GM19455 (cell line): ENCODE results near the gene WHAMM.
"Not testable (repeated sequence)": the region's sequence is repeated elsewhere in the genome, so short reads cannot be mapped to it uniquely, and the experiment has no call there.

Experiments
- ATAC-seq: cut with Tn5 transposase; IDR thresholded peaks from one replicate; pipeline ENCODE4 v1.9.1; 2021; ENCODE audit not compliant: unreplicated experiment

Gene WHAMM

DNA sequence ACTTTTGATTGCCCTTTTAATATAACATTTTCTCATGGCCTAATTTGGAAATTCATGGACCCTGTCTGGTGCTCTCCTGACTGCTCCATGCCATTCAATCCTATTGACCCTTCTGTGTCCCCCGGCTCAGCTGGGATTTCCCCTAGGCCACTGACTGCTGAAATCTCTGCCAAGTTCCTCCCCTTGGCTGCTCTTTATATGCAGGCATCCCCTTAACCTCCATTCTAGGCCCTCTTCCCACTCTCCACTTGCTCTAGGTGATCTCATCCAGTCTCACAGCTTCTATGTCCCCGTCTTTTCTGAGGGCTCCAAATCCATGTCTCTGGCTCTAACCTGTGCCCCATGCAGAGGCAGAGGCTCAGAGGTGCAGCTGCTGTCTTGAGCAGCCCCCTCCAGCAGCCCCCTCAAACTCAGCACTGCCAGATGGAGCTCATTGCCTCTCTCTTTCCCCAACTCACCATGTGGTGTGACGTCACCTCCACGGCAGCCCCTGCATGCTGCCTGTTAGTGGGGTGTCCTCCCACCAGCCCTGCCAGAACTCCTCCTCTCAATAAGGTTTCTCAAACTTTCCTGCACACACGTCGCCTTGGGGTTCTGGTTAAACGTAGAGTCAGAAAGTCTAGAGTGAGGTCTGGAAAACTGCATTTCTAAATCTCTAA, 10.1 kb upstream of the WHAMM start:
- no peak for ATAC-seq

- ATAC-seq = no peak
Observed at GRCh38 chr15:82802497-82802896, 6.9 kb upstream of the WHAMM start.

GRCh38 chr15:82803793-82804574, 5.4 kb upstream of the WHAMM start:
- ATAC-seq = no peak

GRCh38 chr15:82804575-82804949, 4.9 kb upstream of the WHAMM start:
- no peak for ATAC-seq

GRCh38 chr15:82805994-82806406, 3.4 kb upstream of the WHAMM start, which contains the start of gene FSD2:
FSD2 (minus strand) TSS chr15:82806069; CDS start chr15:82787390, 18,679 bp downstream.
- ATAC-seq = peak; percentile 38

- ATAC-seq = no peak
Observed at GRCh38 chr15:82807920-82808633, 1.4 kb upstream of the WHAMM start.

DNA sequence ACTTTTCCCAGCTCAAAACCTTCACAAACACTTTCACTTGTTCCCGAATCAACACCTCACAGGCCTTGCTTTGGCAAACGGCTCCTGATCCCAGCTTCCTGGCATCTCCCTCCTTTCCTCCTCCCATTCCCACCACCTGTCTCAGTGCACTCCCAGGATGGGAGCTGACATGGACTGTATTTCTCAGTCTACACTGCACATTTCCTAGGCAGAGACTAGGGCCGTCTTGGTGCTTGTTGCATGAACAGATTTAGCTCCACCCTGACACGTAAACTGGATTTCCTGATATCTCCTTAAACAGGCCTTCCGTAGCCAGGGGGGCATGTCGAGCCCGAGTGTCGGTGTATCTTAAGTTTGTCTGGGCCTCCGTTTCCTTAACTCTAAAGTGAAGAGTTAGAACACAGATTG, 790 bp upstream of the WHAMM start:
- ATAC-seq = no peak

- peak; percentile 29 for ATAC-seq
Observed at GRCh38 chr15:82810061-82810889, 847 bp downstream of the WHAMM start.

- ATAC-seq = no peak
Observed at GRCh38 chr15:82810890-82811426, 1.5 kb downstream of the WHAMM start.

DNA sequence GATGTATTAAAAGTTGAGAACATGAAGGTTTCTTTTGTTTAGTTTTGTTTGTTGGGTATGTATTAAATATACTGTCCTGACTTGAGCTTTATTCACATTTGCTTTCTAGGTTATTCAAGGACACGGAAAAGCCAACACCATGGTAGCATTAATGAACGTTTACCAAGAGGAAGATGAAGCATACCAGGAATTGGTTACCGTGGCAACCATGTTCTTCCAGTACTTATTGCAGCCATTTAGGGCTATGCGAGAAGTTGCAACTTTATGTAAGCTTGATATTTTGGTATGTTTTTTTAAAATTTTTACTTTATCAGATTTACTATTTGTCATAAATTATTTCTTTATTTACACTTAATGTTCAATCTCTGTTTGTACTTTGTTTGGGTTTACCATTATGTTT, 3.6 kb downstream of the WHAMM start:
- no peak for ATAC-seq

DNA sequence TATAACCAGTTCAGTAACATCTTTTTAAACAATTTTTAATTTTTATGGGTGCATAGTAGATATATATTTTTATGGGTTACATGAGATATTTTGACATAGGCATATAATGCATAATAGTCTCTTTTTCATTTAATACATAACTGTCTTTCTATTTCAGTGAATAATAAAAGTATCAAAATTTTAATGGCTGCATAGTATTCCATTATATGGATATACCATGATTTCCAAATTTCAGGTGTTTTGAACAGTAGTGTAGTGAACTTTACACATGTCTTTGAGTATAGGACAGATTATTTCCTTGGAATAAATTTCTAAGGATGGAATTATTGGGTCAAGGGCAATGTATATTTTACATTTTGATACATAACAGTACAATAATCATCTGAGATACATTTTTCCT, 10.7 kb downstream of the WHAMM start:
- no peak for ATAC-seq

DNA sequence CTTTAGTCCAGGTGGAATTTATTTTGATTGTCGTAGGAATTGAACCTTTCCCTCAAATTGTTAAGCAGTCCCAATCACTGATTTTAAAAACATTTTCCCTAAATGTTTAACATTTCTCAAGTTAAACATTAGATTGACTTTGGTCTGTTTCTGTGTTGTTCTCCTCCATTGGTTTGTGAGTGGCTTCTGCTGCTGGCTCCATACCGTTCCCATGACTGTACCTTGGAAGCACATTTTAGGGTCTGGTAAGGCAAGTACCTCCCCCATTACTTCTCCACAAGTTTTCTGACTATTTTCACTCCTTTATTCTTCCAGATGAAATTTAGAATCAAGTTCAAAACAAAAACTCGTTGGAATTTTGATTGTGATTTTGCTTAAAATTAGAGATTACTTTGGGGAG, 12.0 kb downstream of the WHAMM start:
- ATAC-seq = not testable (repeated sequence)

GRCh38 chr15:82821851-82822250, 12.4 kb downstream of the WHAMM start:
- ATAC-seq = not testable (repeated sequence)

- no peak for ATAC-seq
Observed at GRCh38 chr15:82823049-82823448, 13.6 kb downstream of the WHAMM start.

DNA sequence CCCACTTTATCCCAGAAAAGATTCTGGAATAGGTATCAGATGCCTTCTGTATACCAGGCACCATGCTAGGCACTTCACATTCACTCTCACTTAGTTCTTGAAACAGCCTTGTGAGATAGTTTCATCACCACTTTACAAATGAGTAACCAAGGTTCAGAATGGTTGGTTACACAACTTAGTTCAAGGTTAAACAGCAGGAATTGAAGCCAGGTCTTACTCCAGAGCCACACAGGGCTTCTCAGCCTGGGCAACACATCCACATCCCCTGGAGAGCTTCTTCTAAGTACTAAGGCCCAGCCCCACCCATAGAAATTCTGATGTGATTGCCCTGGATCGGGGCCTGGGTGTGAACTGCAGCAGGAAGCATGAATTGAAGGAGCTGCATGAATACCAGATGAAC, 18.6 kb downstream of the WHAMM start:
- ATAC-seq = no peak

- no peak for ATAC-seq
Observed at GRCh38 chr15:82829234-82829633, 19.8 kb downstream of the WHAMM start.

DNA sequence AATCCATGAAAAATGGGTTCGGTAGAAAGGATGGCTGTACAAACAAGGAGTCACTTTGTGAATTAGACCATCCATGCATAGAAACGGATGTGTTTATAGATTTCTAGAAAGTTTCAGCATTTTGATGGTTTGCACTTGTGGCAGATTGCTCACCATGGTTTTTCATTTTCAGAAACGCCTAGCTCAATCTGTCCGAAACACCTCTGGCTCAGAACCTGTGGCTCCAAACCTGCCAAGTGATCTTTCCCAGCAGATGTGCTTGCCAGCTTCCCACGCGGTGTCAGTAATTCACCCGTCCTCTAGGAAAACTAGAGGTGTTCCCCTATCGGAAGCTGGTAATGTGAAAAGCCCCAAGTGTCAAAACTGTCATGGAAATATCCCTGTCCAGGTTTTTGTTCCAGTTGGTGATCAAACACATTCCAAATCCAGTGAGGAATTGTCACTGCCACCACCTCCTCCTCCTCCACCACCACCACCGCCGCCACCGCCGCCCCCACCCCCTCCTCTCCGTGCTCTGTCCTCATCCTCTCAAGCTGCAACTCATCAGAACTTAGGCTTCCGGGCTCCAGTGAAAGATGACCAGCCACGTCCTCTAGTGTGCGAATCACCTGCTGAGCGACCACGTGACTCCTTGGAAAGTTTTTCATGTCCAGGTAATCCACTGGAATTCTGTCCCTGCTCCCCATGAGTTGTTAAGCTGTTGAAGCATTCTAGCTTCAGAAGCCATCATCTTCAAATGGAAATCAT, 21.2 kb downstream of the WHAMM start:
- ATAC-seq = no peak

DNA sequence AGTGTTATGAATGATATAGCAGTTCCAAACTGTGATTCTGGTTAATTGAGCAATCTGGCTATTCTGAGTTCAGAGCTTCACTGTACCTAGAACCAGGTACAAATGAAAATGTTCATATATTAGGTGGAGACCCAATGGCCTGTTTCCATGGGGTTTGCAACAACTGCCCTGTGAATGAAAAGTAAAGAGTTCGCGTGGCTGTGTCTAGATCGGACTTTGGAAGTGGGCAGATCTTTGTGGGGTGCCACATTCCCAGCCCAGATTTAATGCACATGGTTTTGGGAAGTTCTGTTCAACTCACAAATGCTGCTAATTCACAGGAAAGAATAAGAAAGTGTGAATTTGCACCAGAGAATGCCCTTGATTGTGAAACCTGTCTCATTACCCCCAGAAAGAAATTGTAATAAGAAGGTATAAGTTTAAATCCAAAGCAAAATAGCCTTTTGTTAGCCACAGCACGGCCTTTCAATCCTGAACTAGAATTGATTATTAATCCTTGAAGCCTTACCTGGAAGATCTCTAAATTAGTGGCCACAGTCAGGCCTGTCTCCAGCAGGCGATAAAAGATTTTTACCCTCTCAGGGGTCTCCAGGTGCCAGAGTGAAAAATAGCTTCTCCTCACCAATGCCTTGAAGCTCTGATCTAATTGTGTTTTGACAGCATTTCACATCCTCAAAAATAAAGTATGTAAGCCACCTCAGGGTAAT, 22.6 kb downstream of the WHAMM start:
- ATAC-seq = no peak

DNA sequence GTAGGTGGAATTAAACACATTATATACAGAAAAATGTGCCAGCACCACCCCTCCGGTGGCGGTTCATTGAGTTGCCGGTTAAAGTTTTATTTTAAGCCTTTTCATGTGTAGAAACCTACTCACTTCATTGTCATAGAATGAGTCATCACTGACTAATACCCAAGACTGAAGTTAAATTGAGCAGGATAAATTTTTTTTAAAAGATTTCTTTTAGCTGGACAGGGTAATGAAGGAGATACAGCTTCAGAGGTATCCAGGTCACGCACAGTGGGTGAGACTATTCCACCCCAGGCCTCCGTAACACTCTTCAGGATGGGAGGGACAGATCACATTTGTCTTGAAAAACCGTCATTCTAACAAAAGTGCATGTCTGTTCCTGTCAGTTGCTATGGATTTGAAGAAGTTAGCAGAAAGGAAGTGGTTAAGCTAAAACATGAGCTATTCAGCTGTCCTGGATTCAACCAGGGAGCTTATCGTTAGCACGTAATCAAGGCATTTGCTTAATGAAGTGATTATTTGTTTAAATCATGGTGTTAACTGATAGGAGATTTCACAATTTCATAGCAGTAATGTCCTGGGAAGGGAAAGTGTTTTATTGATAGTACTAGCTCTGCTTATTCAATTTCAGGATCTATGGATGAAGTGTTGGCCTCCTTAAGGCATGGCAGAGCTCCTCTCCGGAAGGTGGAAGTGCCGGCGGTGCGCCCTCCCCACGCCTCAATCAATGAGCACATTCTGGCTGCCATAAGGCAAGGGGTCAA, 23.4 kb downstream of the WHAMM start:
- ATAC-seq = peak; percentile 87
